Hematopoietic multipotent progenitor cell treated with erythropoietin and hydrocortisone succinate and interleukin-3 and kit ligand, for 6 days (in vitro differentiated cells): ENCODE data around the gene PLIN3.
"Not testable (repeated sequence)": the region's sequence is repeated elsewhere in the genome, so short reads cannot be mapped to it uniquely, and the experiment has no call there.

Experiments
- DNase-seq: peaks from one replicate; pipeline ENCODE4 v3.0.0-alpha.2; 2015

Gene PLIN3

GRCh38 chr19:4867534-4868285, at the start of gene PLIN3:
Gene PLIN3, minus strand, starts transcription at chr19:4867667. Its CDS starts 6,273 bp downstream, at chr19:4861394.
- peak; percentile 96 for DNase-seq

GRCh38 chr19:4916292-4917082, 49.0 kb upstream of the PLIN3 start:
- DNase-seq, result peak; percentile 42

GRCh38 chr19:4914736-4915501, 47.5 kb upstream of the PLIN3 start:
- DNase-seq, result peak; percentile 89

- no peak for DNase-seq
Observed at GRCh38 chr19:4913996-4914735, 46.7 kb upstream of the PLIN3 start.

GRCh38 chr19:4911786-4912672, 44.6 kb upstream of the PLIN3 start:
- peak; percentile 86 for DNase-seq

GRCh38 chr19:4911314-4911713, 43.8 kb upstream of the PLIN3 start:
- DNase-seq, result no peak

- DNase-seq, result peak; percentile 65
Observed at GRCh38 chr19:4910594-4911281, 43.3 kb upstream of the PLIN3 start.

- DNase-seq, result peak; percentile 98
Observed at GRCh38 chr19:4909897-4910593, 42.6 kb upstream of the PLIN3 start.

- peak; percentile 81 for DNase-seq
Observed at GRCh38 chr19:4909156-4909896, 41.9 kb upstream of the PLIN3 start, which contains the start of gene UHRF1. Gene UHRF1, plus strand, starts transcription at chr19:4909501. Its CDS starts 1,385 bp downstream, at chr19:4910886.

GRCh38 chr19:4908781-4909155, 41.3 kb upstream of the PLIN3 start:
- no peak for DNase-seq

GRCh38 chr19:4908360-4908759, 40.9 kb upstream of the PLIN3 start:
- no peak for DNase-seq

GRCh38 chr19:4906963-4907362, 39.5 kb upstream of the PLIN3 start:
- DNase-seq, result no peak

- no peak for DNase-seq
Observed at GRCh38 chr19:4904481-4904880, 37.0 kb upstream of the PLIN3 start.

GRCh38 chr19:4902796-4903195, 35.3 kb upstream of the PLIN3 start, which contains the start of gene ARRDC5:
Gene ARRDC5, minus strand, starts transcription at chr19:4902896. Its CDS starts 71 bp downstream, at chr19:4902825.
- DNase-seq, result no peak

- not testable (repeated sequence) for DNase-seq
Observed at GRCh38 chr19:4900879-4901278, 33.4 kb upstream of the PLIN3 start.

GRCh38 chr19:4897146-4897545, 29.7 kb upstream of the PLIN3 start:
- no peak for DNase-seq

GRCh38 chr19:4896372-4896771, 28.9 kb upstream of the PLIN3 start:
- DNase-seq, result no peak

GRCh38 chr19:4892962-4893361, 25.5 kb upstream of the PLIN3 start:
- not testable (repeated sequence) for DNase-seq

GRCh38 chr19:4891066-4891465, 23.6 kb upstream of the PLIN3 start:
- no peak for DNase-seq
